NCI-H2196 treated with DMSO at 0.1 percent for 48 hours (cell line): ENCODE measurements around the gene IGF2BP2.
"Not testable (repeated sequence)": the region's sequence is repeated elsewhere in the genome, so short reads cannot be mapped to it uniquely, and the experiment has no call there.

ENCODE experiments used
- DNase-seq: peaks from one replicate; lab custom pipeline; 2025; ENCODE audit not compliant: unreplicated experiment; lab: John Stamatoyannopoulos, UW

IGF2BP2 gene

GRCh38 chr3:185647134-185647879 lies 177.5 kb downstream of the IGF2BP2 start:
- no peak for DNase-seq

- no peak for DNase-seq
These were observed 178.3 kb downstream of the IGF2BP2 start for GRCh38 chr3:185646382-185647133.

GRCh38 chr3:185645596-185646381 lies 179.1 kb downstream of the IGF2BP2 start:
- no peak for DNase-seq

GRCh38 chr3:185645191-185645590 lies 179.7 kb downstream of the IGF2BP2 start:
- not testable (repeated sequence) for DNase-seq

GRCh38 chr3:185640308-185640707 lies 184.5 kb downstream of the IGF2BP2 start:
- DNase-seq: no peak

- DNase-seq: no peak
These were observed 185.1 kb downstream of the IGF2BP2 start for GRCh38 chr3:185639632-185640206.

- not testable (repeated sequence) for DNase-seq
These were observed 186.2 kb downstream of the IGF2BP2 start for GRCh38 chr3:185638651-185639050.

- no peak for DNase-seq
These were observed 187.5 kb downstream of the IGF2BP2 start for GRCh38 chr3:185637388-185637787.

- DNase-seq: no peak
These were observed 191.8 kb downstream of the IGF2BP2 start for GRCh38 chr3:185632996-185633395.

- no peak for DNase-seq
These were observed 193.2 kb downstream of the IGF2BP2 start for GRCh38 chr3:185631508-185632206.

GRCh38 chr3:185631108-185631507 lies 193.7 kb downstream of the IGF2BP2 start:
- no peak for DNase-seq

GRCh38 chr3:185630182-185630622 lies 194.6 kb downstream of the IGF2BP2 start:
- no peak for DNase-seq

GRCh38 chr3:185629554-185630181 lies 195.2 kb downstream of the IGF2BP2 start:
- DNase-seq: no peak

- DNase-seq: no peak
These were observed 199.1 kb downstream of the IGF2BP2 start for GRCh38 chr3:185625784-185626183.

GRCh38 chr3:185623939-185624665 lies 200.7 kb downstream of the IGF2BP2 start:
- no peak for DNase-seq

- DNase-seq: no peak
These were observed 211.8 kb downstream of the IGF2BP2 start for GRCh38 chr3:185613016-185613415.

- DNase-seq: no peak
These were observed 218.6 kb downstream of the IGF2BP2 start for GRCh38 chr3:185606196-185606595.

- DNase-seq: no peak
These were observed 219.3 kb downstream of the IGF2BP2 start for GRCh38 chr3:185605566-185605965.

- no peak for DNase-seq
These were observed 229.3 kb downstream of the IGF2BP2 start for GRCh38 chr3:185595526-185595925.
